HepG2 (cell line): Measurements from ENCODE around the gene ME2. TPM values are rescaled to one million over a fixed set of nuclear protein-coding genes. Genes with fewer than 3 reads are reported as not detected.

Experiments used
- ATAC-seq: fragments of 200-7000 bp; cut with Tn5 transposase; 3 replicates; pipeline ENCODE4 v1.9.1; 2020; ENCODE audit warnings: mild to moderate bottlenecking, moderate library complexity
- BruUV-seq: library from RNA; stranded (reverse); fragments of 400-500 nt; replicated peaks from 2 replicates; lab custom pipeline; 2021; lab: Mats Ljungman, UMichigan
- CTCF ChIA-PET: fragments of 300-600 bp; formaldehyde crosslinking; extraction: SDS; loops from one replicate; lab custom pipeline; 2021; ENCODE audit warnings: low total read pairs, inconsistent platforms, low intra/inter-chr PET ratio; lab: Yijun Ruan, JAX
- POLR2A ChIA-PET: fragments of 350-600 bp; sonication (Branson Sonifier 250); formaldehyde crosslinking; loops from one replicate; lab custom pipeline; 2020; ENCODE audit warnings: antibody characterized with exemption, inconsistent platforms; lab: Yijun Ruan, JAX
- DNase-seq: peaks from one replicate; pipeline ENCODE4 v3.0.0-alpha.2; 2015; ENCODE audit warnings: low spot score
- FAIRE-seq: peaks from 3 replicates; lab custom pipeline; 2011; peaks lifted over from hg19 to GRCh38; lab: Jason Lieb, UNC
- H2AFZ ChIP-seq: one replicate; pipeline ENCODE4 v1.6.1; 2011; ENCODE audit warnings: low read length, inconsistent platforms
- H3K27ac ChIP-seq: fragments of 300-600 bp; 3 replicates; pipeline ENCODE4 v1.8.0; 2011; ENCODE audit warnings: mixed run types, mild to moderate bottlenecking, mixed read lengths, low read length, inconsistent platforms; ENCODE audit not compliant: insufficient read depth; ENCODE audit errors: extremely low read length
- H3K27me3 ChIP-seq, 2 experiments: fragments of 200-600 bp in 1 of 2; 2 replicates in 1 of 2; 3 replicates in 1 of 2; pipeline versions ENCODE4 v1.6.0 to v1.8.0; 2011; ENCODE audit warnings: low read length in 2 of 2, mild to moderate bottlenecking in 2 of 2, moderate library complexity in 2 of 2, inconsistent platforms in 1 of 2; ENCODE audit not compliant: insufficient read depth in 2 of 2, control insufficient read depth in 1 of 2
- H3K36me3 ChIP-seq, 2 experiments: fragments of 200-600 bp in 1 of 2; replicated peaks in 1 of 2; 2 replicates in 1 of 2; 3 replicates in 1 of 2; pipeline versions ENCODE4 v1.5.1 to v1.8.0; 2011; ENCODE audit warnings: low read length in 2 of 2, inconsistent platforms in 1 of 2; ENCODE audit not compliant: insufficient read depth in 2 of 2, control insufficient read depth in 1 of 2
- H3K4me1 ChIP-seq: 2 replicates; pipeline ENCODE4 v1.5.1; 2012; ENCODE audit warnings: low read length, inconsistent platforms; ENCODE audit not compliant: insufficient read depth
- H3K4me2 ChIP-seq: 2 replicates; pipeline ENCODE4 v1.6.0; 2011; ENCODE audit warnings: low read depth, low read length, inconsistent platforms
- H3K4me3 ChIP-seq, 3 experiments: fragments of 200-600 bp in 1 of 3; sonication (generic), shearing (Covaris generic) in 1 of 3; replicated peaks in 1 of 3; 2 replicates each; pipeline ENCODE4 v1.5.1; 2011 to 2016; ENCODE audit warnings: low read length in 3 of 3, inconsistent platforms in 2 of 3, low read depth in 2 of 3, mild to moderate bottlenecking in 2 of 3, control low read depth in 1 of 3, mixed read lengths in 1 of 3; ENCODE audit not compliant: insufficient read depth in 1 of 3
- H3K79me2 ChIP-seq: one replicate; pipeline ENCODE4 v1.6.1; 2011; ENCODE audit warnings: low read length, inconsistent platforms; ENCODE audit not compliant: insufficient read depth
- H3K9ac ChIP-seq: 2 replicates; pipeline ENCODE4 v1.6.0; 2011; ENCODE audit warnings: mild to moderate bottlenecking, low read depth, low read length, inconsistent platforms; ENCODE audit not compliant: insufficient read depth
- H3K9me3 ChIP-seq: 2 replicates; pipeline ENCODE4 v1.5.1; 2012; ENCODE audit warnings: mild to moderate bottlenecking, low read length
- H4K20me1 ChIP-seq: 2 replicates; pipeline ENCODE4 v1.6.0; 2011; ENCODE audit warnings: inconsistent platforms, mild to moderate bottlenecking, low read length, moderate library complexity; ENCODE audit not compliant: insufficient read depth
- ATF7-NPFF ChIP-seq: sonication (generic); formaldehyde crosslinking; IDR thresholded peaks from 2 replicates; pipeline ENCODE4 v1.8.1; 2023; ENCODE audit warnings: mild to moderate bottlenecking, low read depth, missing genetic modification reagents, moderate library complexity
- CEBPG ChIP-seq: IDR thresholded peaks from 2 replicates; pipeline ENCODE4 v1.6.1; 2016
- FOSL2 ChIP-seq: sonication (generic); formaldehyde crosslinking; IDR thresholded peaks from 2 replicates; pipeline ENCODE4 v1.4.0; 2020; ENCODE audit warnings: missing genetic modification reagents
- GATAD2A ChIP-seq: IDR thresholded peaks from 2 replicates; pipeline ENCODE4 v1.6.1; 2016
- KDM5A ChIP-seq: fragments of 200-600 bp; sonication (generic); IDR thresholded peaks from 2 replicates; pipeline ENCODE4 v1.7.0; 2018; ENCODE audit warnings: antibody characterized with exemption, mild to moderate bottlenecking, low read length, borderline replicate concordance
- MAFF ChIP-seq: IDR thresholded peaks from 2 replicates; pipeline ENCODE4 v1.6.1; 2011; ENCODE audit warnings: low read depth, low read length, improper control_type of control experiment
- MAFK ChIP-seq, 2 experiments: IDR thresholded peaks in 1 of 2; conservative IDR thresholded peaks in 1 of 2; 2 replicates each; pipeline ENCODE4 v1.6.1; 2011; ENCODE audit warnings: improper control_type of control experiment in 2 of 2, low read length in 2 of 2
- NFKB2 ChIP-seq: sonication (generic); formaldehyde crosslinking; IDR thresholded peaks from 2 replicates; pipeline ENCODE4 v1.4.0; 2020; ENCODE audit warnings: missing genetic modification reagents, borderline replicate concordance
- POGZ ChIP-seq: sonication (generic); formaldehyde crosslinking; IDR thresholded peaks from 2 replicates; pipeline ENCODE4 v1.4.0; 2020; ENCODE audit warnings: mild to moderate bottlenecking, missing genetic modification reagents
- RBAK ChIP-seq: sonication (generic); formaldehyde crosslinking; IDR thresholded peaks from 2 replicates; pipeline ENCODE4 v1.5.1; 2020; ENCODE audit warnings: mild to moderate bottlenecking, missing genetic modification reagents
- XRCC5 ChIP-seq: fragments of 200-400 bp; formaldehyde crosslinking; optimal IDR thresholded peaks from 2 replicates; pipeline ENCODE3; 2017; ENCODE audit warnings: mild to moderate bottlenecking, low read length
- ZNF839 ChIP-seq: sonication (generic); formaldehyde crosslinking; IDR thresholded peaks from 2 replicates; pipeline ENCODE4 v1.4.0; 2020; ENCODE audit warnings: missing genetic modification reagents, mild to moderate bottlenecking, borderline replicate concordance
- WGBS: methylation state at CpG from one replicate; pipeline ENCODE4 v1.1.6; 2017; ENCODE audit warnings: low lambda C conversion rate; 5-methylcytosine and 5-hydroxymethylcytosine counted together
- in situ Hi-C: cut with HindIII; loops from 2 replicates; pipeline ENCODE4 v1.10.0; 2017; ENCODE audit warnings: low pct_unique_long_range_greater_than_20kb; ENCODE audit not compliant: extremely low pct_ligation_motif_present
- intact Hi-C: fragments of 100-400 bp; cut with micrococcal nuclease; formaldehyde crosslinking; loops from one replicate; pipeline ENCODE4 v1.10.0; 2022; ENCODE audit not compliant: unreplicated experiment
- polyA plus RNA-seq, 8 experiments: library from polyadenylated mRNA; depleted of rRNA in 3 of 8; stranded (reverse) in 7 of 8; unstranded in 1 of 8; fragments of >200 nt; fragmentation: Illumina TruSeq in 4 of 8; extraction: Trizol in 4 of 8; gene quantifications; 2 replicates each; pipeline versions ENCODE4 v1.2.1 to v1.2.3, GENCODE V29; 2011 to 2016; ENCODE audit warnings: low read depth in 4 of 8, missing spikeins in 1 of 8, mixed read lengths in 1 of 8; ENCODE audit not compliant: insufficient read depth in 1 of 8
- total RNA-seq, 5 experiments: library from RNA; depleted of rRNA; stranded (reverse); fragments of >200 nt; fragmentation: Illumina TruSeq; extraction: Trizol; gene quantifications; 2 replicates each; pipeline ENCODE4 v1.2.3, GENCODE V29; 2016; ENCODE audit warnings: low read depth in 1 of 5
- TF ChIP-seq, protein P1 (sequence below): sonication (generic); formaldehyde crosslinking; IDR thresholded peaks from 2 replicates; pipeline ENCODE4 v1.4.0; 2020; ENCODE audit warnings: mild to moderate bottlenecking, missing genetic modification reagents
- TF ChIP-seq, protein P2 (sequence below): sonication (generic); formaldehyde crosslinking; IDR thresholded peaks from 2 replicates; pipeline ENCODE4 v1.4.0; 2020; ENCODE audit warnings: missing genetic modification reagents
- TF ChIP-seq, protein P3 (sequence below): sonication (generic); formaldehyde crosslinking; IDR thresholded peaks from 2 replicates; pipeline ENCODE4 v1.4.0; 2020; ENCODE audit warnings: missing genetic modification reagents, low read depth, mild to moderate bottlenecking, borderline replicate concordance

Gene ME2
- total and polyA plus RNA-seq, 2 of the 13 experiments (the other 11 are each of a cell fraction or from before 2014, with no cell fraction given) = 17.3 to 20.6 TPM

DNA sequence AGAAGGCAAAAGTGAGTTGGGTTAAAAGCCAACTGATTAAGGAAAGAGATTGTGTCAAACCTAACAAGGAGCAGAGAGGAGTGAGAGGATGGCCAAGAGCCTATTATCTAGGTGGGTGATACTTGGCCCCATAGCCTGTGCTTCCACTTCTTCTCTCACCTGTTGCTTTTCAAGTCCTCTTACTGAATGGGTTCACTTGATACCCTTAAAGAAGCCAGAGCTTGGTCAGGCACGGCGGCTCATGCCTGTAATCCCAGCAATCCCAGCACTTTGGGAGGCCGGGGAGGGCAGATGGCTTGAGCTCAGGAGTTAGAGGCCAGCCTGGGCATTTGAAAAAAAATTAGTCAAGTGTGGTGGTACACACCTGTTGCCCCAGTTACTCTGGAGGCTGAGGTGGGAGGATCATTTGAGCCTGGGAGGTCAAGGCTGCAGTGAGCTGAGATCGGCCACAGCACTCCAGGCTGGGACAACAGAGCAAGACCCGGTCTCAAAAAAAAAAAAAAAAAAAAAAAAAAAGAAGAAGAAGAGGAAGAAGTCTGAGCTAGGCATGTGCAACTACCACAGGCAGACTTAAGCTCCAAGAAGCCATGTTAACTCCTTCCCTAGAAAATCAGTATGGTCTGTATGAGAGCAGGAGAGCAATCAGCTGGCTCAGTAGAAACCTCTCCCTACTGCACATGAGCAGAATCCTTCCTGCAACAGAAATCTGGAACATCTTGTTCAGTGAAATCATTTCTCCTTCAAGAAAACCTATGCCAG is 28.4 kb upstream of the ME2 start (continued):
- TF ChIP-seq, protein P1, sequence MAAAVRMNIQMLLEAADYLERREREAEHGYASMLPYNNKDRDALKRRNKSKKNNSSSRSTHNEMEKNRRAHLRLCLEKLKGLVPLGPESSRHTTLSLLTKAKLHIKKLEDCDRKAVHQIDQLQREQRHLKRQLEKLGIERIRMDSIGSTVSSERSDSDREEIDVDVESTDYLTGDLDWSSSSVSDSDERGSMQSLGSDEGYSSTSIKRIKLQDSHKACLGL = no peak
- TF ChIP-seq ATF7-NPFF (CRISPR knock-in tag) (no peak), POGZ (CRISPR knock-in tag) (no peak), KDM5A (no peak)
- TF ChIP-seq, protein P2, sequence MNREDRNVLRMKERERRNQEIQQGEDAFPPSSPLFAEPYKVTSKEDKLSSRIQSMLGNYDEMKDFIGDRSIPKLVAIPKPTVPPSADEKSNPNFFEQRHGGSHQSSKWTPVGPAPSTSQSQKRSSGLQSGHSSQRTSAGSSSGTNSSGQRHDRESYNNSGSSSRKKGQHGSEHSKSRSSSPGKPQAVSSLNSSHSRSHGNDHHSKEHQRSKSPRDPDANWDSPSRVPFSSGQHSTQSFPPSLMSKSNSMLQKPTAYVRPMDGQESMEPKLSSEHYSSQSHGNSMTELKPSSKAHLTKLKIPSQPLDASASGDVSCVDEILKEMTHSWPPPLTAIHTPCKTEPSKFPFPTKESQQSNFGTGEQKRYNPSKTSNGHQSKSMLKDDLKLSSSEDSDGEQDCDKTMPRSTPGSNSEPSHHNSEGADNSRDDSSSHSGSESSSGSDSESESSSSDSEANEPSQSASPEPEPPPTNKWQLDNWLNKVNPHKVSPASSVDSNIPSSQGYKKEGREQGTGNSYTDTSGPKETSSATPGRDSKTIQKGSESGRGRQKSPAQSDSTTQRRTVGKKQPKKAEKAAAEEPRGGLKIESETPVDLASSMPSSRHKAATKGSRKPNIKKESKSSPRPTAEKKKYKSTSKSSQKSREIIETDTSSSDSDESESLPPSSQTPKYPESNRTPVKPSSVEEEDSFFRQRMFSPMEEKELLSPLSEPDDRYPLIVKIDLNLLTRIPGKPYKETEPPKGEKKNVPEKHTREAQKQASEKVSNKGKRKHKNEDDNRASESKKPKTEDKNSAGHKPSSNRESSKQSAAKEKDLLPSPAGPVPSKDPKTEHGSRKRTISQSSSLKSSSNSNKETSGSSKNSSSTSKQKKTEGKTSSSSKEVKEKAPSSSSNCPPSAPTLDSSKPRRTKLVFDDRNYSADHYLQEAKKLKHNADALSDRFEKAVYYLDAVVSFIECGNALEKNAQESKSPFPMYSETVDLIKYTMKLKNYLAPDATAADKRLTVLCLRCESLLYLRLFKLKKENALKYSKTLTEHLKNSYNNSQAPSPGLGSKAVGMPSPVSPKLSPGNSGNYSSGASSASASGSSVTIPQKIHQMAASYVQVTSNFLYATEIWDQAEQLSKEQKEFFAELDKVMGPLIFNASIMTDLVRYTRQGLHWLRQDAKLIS (CRISPR knock-in tag) = no peak
- TF ChIP-seq, all 625 proteins: peak for 0

DNA sequence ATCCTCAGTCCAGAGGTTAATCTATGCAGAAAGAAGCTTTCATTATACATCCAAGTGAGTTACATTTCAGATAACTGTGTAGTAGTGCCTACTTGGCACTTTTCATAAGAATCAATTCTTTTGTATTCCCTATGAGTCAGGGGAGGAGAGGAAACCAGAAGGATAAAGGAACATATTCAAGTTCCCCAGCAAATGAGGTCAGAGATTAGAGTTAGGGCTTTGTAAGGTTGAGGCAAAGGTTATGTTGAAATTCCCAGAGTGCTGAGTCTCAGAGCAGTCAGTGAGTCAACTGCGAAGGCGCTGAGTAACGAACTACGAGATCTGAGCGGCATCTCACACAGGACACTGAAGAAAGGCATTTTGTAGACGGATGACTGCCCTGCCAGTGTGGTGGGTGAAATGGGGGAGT is 25.1 kb upstream of the ME2 start:
- no peak overlapping the region for H2AFZ ChIP-seq
- H3K4me2 ChIP-seq = peak overlapping the region; percentile 68
- no peaks in the 10 kb centered on the region for H4K20me1 ChIP-seq
- H3K9ac ChIP-seq = no peak overlapping the region
- intact Hi-C loops = no loop called here
- TF ChIP-seq RBAK (CRISPR knock-in tag) (peak; percentile 81; the same call in 1 of the 2 replicates), GATAD2A (CRISPR knock-in tag) (0 out of 2 replicates have a peak, but pooled peaks have one; percentile 9), CEBPG (CRISPR knock-in tag) (peak; percentile 38; the same call in 1 of the 2 replicates), MAFK (conservative IDR thresholded peaks at IDR 0.05 in 1 of 2, IDR thresholded peaks at IDR 0.05 in 1 of 2; ENCODE audit: low read length in 2 of 2) (peak; percentile 72 to 74), FOSL2 (peak; percentile 25; the same call in 1 of the 2 replicates), MAFF (peak; percentile 62), ZNF839 (CRISPR knock-in tag) (no peak), XRCC5 (peak; percentile 41), NFKB2 (no peak)
- TF ChIP-seq, protein P3, sequence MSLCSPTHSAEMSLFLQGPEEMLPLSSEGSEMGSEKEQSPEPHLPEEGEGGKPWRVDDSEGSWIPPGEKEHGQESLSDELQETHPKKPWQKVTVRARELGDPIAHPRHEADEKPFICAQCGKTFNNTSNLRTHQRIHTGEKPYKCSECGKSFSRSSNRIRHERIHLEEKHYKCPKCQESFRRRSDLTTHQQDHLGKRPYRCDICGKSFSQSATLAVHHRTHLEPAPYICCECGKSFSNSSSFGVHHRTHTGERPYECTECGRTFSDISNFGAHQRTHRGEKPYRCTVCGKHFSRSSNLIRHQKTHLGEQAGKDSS (CRISPR knock-in tag) = no peak
- H3K27ac ChIP-seq = no peak overlapping the region
- POLR2A ChIA-PET = no interaction called here
- DNase-seq (peak; percentile 51), ATAC-seq (peak; percentile 83), FAIRE-seq (no peak)
- in situ Hi-C loops = no loop called here
- CTCF ChIA-PET = no interaction called here
- no peaks in the 10 kb centered on the region for H3K79me2 ChIP-seq
- WGBS = 5% methylated on average over 5 of the region's 6 CpGs
- peak overlapping the region in 2 of 3 experiments; percentile 0 to 33; a peak in 2 of 6 replicates for H3K4me3 ChIP-seq
- no TSS peak for BruUV-seq
- no peaks in the 10 kb centered on the region for H3K9me3 ChIP-seq
- H3K36me3 ChIP-seq = no peaks in the 10 kb centered on the region
- H3K4me1 ChIP-seq = peaks cover 23% of the 10 kb centered on the region
- H3K27me3 ChIP-seq = no peaks in the 10 kb centered on the region
